IPS-18c (cell line): ENCODE measurements around the gene PRRC2A.

Experiments
- H3K4me3 ChIP-seq: 2 replicates; pipeline ENCODE4 v1.7.0; 2013; ENCODE audit warnings: low read depth, mild to moderate bottlenecking, low read length, moderate library complexity; ENCODE audit not compliant: insufficient read depth
- H3K9me3 ChIP-seq: one replicate; pipeline ENCODE4 v1.6.1; 2013; ENCODE audit warnings: mild to moderate bottlenecking, low read length, moderate library complexity; ENCODE audit not compliant: control insufficient read depth, insufficient read depth

Gene PRRC2A

GRCh38 chr6:31636698-31637596, 16.4 kb downstream of the PRRC2A start:
- Histone ChIP-seq H3K9me3 (no peaks in the 10 kb centered on the region), H3K4me3 (no peak overlapping the region)

GRCh38 chr6:31639043-31639442, 18.5 kb downstream of the PRRC2A start:
- no peak overlapping the region for H3K4me3 ChIP-seq
- no peaks in the 10 kb centered on the region for H3K9me3 ChIP-seq

DNA sequence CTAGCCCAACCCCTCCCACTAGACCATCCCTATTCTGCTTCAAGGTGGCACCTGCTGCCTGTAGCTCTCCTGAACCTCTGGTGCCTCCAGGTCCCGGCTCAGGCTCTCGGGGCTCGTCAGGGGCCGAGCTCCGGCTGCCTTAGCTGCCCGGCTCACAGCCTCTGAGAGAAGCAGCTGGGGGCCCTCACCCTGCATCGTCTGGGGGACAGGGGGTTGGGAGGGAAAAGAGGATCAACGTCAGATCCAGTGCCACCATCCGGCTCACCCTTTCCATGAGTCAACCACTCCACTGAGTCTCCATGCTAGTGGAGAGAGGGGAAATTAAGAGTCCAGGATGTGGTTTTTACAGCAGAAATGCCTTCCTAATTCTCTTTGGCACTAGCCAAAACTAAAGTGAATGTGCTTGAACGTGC, 18.9 kb downstream of the PRRC2A start:
- no peaks in the 10 kb centered on the region for H3K9me3 ChIP-seq
- H3K4me3 ChIP-seq: no peak overlapping the region

DNA sequence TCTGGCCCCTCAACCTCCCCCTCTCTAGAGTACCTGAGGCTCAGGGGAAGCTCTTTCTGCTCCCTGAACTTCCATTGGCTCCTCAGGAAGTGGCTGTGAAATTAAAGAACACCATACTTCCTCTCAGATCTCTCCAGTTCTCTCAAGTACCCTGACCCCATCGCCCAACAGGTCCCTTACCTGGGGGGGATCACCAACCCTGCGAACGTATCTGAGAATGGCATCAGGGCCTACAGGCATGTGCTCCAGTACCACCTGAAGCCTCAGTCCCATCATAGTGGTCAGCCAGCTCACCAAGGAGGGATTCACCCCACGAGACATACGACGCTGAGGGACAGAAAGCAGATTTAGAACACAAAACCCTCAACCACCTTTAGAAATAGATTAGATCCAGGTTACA, 20.1 kb downstream of the PRRC2A start:
- no peak overlapping the region for H3K4me3 ChIP-seq
- no peaks in the 10 kb centered on the region for H3K9me3 ChIP-seq

DNA sequence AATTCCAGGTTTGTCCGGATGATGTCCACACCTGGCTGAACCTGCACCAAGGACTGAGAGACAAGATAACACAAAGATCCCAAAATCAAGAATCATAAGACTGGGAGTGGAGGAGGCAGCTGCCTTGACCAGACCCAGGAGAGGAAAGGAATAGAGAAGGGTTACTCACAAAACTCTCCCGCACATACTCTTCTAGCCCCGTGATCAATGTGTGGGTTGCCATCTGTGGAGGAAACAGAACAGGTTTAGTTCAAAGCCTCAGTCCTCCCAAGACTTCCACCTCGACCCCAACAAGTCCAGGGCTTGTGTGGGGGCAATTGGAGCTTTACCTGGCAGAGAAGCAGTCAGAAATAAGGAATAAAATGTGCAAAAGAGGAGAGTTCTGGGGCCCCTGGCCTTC, 20.9 kb downstream of the PRRC2A start:
- Histone ChIP-seq H3K9me3 (no peaks in the 10 kb centered on the region), H3K4me3 (no peak overlapping the region)

GRCh38 chr6:31642798-31643570, 22.5 kb downstream of the PRRC2A start:
- Histone ChIP-seq H3K9me3 (no peaks in the 10 kb centered on the region), H3K4me3 (no peak overlapping the region)

DNA sequence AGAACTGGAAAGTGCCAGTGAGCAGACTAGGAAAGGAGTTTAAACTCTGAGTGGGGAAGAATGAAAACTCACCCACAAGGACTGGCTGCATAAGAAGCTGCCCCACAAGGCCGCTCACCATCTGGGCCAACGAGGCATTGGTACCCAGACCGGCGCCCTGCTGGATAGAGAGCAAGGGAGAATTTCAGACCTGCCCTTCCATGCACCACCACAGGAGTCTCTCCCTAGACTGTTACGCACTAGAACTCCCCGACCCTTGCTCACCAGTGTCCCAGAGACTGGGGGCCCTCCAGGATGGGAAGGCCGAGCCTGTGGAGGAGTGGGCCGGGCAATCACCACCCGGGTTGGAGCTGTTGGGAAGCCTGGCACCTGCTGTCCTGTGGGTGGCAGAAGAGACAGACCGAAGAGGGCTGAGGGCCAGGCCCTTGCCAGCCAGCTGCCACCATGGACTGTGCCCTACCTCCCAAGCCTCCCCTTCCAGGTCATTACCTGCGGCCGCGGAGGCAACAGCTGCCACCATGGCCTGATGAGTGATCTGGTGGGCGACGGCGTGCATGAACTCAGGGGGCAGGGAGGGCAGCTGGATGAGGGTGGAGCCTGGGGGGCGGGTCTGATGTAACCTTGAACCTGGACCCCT, 23.4 kb downstream of the PRRC2A start:
- Histone ChIP-seq H3K4me3 (no peak overlapping the region), H3K9me3 (no peaks in the 10 kb centered on the region)

- H3K9me3 ChIP-seq: no peaks in the 10 kb centered on the region
- no peak overlapping the region for H3K4me3 ChIP-seq
Observed at GRCh38 chr6:31645325-31645724, 24.8 kb downstream of the PRRC2A start.

- H3K9me3 ChIP-seq: no peaks in the 10 kb centered on the region
- peak overlapping the region; percentile 86 for H3K4me3 ChIP-seq
Observed at GRCh38 chr6:31651602-31652191, 31.2 kb downstream of the PRRC2A start.

GRCh38 chr6:31652925-31653724, 32.6 kb downstream of the PRRC2A start:
- peak overlapping the region; percentile 86 for H3K4me3 ChIP-seq
- no peaks in the 10 kb centered on the region for H3K9me3 ChIP-seq

DNA sequence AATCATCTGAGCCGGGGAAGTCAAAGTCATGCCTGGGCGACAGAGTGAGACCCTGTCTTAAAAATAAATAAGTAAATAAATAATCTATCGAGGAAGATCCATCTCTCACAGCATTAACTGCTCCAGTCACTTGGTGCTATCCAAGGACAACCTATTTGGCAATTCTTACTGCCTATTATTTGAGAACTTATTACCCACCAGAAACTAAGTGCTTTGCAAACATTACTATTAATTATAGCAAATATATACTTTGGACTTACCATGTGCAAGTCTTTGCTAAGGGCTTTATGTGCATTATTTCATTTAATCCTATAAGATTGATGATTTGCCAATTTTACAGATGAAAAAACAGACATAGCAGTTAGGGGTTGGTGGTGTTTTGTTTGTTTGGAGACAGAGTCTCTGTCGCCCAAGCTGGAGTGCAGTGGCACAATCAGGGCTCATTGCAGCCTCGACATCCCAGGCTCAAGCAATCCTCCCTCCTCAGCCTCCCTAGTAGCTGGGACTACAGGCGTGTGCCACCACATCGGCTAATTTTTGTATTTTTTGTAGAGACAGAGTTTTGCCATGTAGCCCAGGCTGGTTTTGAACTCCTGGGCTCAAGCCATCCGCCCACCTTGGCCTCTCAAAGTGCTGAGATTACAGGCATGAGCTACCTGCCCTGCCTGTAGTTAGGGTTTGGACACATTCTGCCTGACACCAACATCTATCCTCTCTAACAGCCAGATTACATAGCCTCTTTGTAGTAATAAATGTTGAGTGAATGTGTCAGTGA, 34.2 kb downstream of the PRRC2A start:
- no peaks in the 10 kb centered on the region for H3K9me3 ChIP-seq
- no peak overlapping the region for H3K4me3 ChIP-seq

- Histone ChIP-seq H3K9me3 (no peaks in the 10 kb centered on the region), H3K4me3 (no peak within 1 kb of the TSS)
Observed at GRCh38 chr6:31655349-31656237, 35.1 kb downstream of the PRRC2A start, which contains the start of gene APOM. APOM (plus strand) TSS chr6:31655894; CDS start chr6:31655967, 73 bp downstream.

DNA sequence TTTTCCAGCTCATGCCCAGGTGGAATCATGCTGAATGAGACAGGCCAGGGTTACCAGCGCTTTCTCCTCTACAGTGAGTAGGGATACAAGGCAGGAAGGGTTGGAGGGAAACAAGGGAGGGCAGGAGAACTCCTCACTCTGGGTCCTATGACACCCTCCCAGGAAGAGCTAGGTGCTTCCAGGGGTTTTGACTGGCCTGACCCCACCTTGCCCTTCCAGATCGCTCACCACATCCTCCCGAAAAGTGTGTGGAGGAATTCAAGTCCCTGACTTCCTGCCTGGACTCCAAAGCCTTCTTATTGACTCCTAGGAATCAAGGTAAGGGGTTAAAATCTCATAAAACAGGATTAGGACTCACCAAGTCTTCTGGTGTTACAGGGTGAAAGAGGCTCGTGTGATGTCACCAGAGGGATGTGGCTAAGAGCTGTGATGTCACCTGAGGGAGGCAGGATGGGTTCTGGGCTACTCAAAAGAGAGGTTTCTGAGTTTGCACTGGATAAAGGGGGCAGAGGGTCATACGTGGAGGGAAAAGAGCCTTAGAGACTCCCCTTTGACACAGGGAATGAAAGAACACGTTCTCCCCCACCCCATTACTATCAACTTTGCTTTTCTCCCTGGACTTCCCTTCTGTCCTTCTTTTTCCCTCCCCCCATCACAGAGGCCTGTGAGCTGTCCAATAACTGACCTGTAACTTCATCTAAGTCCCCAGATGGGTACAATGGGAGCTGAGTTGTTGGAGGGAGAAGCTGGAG, 37.1 kb downstream of the PRRC2A start:
- no peaks in the 10 kb centered on the region for H3K9me3 ChIP-seq
- no peak overlapping the region for H3K4me3 ChIP-seq

DNA sequence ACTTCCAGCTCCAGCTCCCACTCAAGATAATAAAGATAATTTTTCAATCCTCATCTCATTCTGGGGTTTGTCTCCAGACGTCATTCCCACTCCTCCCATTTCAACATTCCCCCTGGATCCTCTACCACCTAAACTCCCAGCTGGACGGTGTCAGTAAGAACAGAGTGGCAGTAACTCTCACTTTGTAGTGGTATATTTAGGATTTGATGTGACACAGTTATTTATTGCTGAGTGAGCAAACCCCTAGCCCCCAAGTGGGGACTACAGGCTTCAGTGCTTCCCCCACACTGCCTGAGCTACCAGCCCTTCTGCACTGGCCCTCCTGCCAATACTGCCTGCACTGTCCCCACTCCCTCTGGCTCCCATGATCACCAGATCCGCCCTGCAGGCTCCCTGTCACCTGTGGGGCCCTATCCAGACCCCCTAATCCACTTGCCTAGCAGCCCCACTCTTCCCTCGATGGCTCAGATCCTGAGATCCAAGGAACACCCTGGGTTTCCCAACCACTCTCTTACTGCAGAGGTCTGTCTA, 37.7 kb downstream of the PRRC2A start:
- H3K4me3 ChIP-seq: no peak overlapping the region
- H3K9me3 ChIP-seq: no peaks in the 10 kb centered on the region
